Measurements from ENCODE around the gene SMIM3.
"Not testable (repeated sequence)": the region's sequence is repeated elsewhere in the genome, so short reads cannot be mapped to it uniquely, and the experiment has no call there.

SMIM3 gene

GRCh38 chr5:150801117-150801927 is 22.8 kb downstream of the SMIM3 start:
- peak; percentile 32 for DNase-seq

GRCh38 chr5:150804388-150804787 is 25.8 kb downstream of the SMIM3 start:
- no peak for DNase-seq

DNA sequence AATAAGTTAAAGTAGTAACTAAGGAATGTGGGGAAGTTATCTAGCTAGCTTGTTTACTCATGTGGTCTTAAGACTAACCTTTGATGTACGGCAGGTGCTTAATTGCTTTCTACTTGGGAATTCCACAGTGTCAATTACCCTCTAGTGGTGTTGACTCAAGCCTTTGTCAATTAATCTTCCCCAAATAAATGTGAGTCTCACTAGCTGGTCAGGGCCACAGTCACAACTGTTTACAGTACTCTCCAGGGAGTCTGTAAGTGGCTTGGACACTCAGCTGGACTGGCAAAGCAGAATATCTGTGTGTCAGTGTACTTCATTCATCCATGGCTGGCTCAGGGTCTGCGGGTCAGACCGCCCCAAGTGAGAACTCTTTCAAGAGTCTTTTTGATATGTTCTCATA is 30.8 kb downstream of the SMIM3 start:
- DNase-seq = no peak

DNA sequence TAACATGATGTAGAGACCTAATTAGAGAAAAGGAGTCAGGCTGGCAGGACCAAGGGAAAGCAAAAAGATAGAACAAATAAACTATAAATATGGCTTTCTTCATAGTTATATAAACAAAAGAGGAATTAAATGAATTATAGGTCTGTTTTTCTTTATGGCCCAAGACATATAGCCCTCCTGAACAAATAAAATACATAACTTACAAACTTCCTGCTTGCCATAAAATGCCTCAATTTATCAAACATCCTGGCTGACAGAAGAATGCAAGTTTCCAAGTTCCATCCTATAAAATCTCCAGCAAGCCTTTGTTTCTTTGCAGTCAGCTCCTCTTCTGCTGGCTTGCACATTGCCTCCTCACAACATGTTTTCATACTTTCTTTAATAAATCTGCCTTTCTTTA is 36.5 kb downstream of the SMIM3 start:
- DNase-seq = no peak

GRCh38 chr5:150816946-150817345 is 38.4 kb downstream of the SMIM3 start:
- DNase-seq = no peak

DNA sequence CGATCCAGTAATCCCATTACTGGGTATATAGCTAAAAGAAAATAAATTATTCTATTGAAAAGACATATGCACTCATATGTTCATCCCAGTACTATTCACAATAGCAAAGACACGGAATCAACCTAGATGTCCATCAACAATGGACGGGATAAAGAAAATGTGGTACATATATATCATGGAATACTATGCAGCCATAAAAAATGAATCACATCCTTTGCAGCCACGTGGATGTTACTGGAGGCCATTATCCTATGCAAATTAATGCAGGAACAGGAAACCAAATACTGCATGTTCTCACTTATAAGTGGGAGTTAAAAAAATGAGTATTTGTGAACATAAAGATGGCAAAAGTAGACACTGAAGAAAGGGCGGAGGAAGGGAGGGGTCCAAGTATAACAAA is 51.2 kb downstream of the SMIM3 start:
- no peak for DNase-seq

GRCh38 chr5:150831821-150832220 is 53.3 kb downstream of the SMIM3 start:
- DNase-seq = not testable (repeated sequence)

DNA sequence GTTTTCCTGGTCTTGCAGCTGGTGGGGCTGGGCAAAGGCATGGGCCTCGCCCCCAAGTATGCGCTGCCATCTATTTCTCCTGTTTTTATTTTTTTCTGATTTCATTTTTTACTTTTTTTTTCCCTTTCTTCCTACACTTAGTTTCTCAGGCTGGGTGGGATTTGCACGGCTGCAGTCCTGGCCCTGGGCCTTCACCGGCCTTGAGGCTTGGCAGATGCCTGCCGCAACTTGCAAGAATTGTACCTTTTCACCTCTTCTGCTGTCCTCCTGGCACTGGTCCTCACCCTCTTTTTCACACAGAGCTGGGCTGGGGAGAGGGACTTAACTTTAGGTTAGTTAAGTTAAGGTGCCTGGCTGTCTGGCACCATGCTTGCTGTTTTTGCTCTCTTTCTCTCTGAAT is 57.5 kb downstream of the SMIM3 start:
- DNase-seq = no peak

GRCh38 chr5:150836703-150837102 is 58.1 kb downstream of the SMIM3 start:
- no peak for DNase-seq

DNA sequence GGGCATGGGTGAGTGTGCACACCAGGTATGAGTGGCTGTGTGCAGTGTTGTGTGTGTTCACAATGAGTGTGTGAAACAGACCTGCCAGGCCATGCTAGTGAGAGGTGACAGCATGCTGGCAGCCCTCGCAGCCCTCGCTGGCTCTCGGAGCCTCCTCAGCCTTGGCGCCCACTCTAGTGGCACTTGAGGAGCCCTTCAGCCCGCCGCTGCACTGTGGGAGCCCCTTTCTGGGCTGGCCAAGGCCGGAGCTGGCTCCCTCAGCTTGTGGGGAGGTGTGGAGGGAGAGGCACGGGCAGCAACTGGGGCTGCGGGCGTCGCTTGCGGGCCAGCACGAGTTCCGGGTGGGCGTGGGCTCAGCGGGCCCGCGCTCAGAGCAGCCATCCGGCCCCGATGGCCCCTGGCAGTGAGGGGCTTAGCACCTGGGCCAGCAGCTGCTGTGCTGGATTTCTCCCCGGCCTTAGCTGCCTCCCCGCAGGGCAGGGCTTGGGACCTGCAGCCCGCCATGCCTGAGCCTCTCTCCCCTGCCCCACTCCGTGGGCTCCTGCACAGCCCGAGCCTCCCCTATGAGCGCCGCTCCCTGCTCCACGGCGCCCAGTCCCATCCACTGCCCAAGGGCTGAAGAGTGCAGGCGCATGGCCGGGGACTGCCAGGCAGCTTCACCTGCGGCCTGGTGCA is 66.8 kb downstream of the SMIM3 start:
- DNase-seq = not testable (repeated sequence)

GRCh38 chr5:150846308-150846653 is 67.7 kb downstream of the SMIM3 start, which contains the start of gene IRGM:
Gene IRGM (plus strand): TSS chr5:150846521. CDS start chr5:150848124, 1,603 bp downstream.
- not testable (repeated sequence) for DNase-seq

Data from activated CD4-positive, alpha-beta T cell treated with anti-CD3 and anti-CD28 coated beads, Interleukin-2, Interleukin-6, amounts not matched to agents 100 ng/mL and 50 ng/mL, durations not matched to agents 16 hours and 8 hours (primary cell).